KOPT-K1 (cell line): ENCODE results near the gene MLLT1.
A peak's percentile ranks its signal among the peaks of the same experiment; 100 is the strongest.
"Not testable (repeated sequence)": the region's sequence is repeated elsewhere in the genome, so short reads cannot be mapped to it uniquely, and the experiment has no call there.

ENCODE experiments used
- H3K27ac ChIP-seq: fragments of 200-600 bp; sonication (generic); 2 replicates; pipeline ENCODE4 v1.5.1; 2016; ENCODE audit warnings: antibody characterized with exemption, mild to moderate bottlenecking, low read depth, low read length; ENCODE audit not compliant: poor library complexity, severe bottlenecking
- H3K36me3 ChIP-seq: fragments of 200-600 bp; sonication (generic); 2 replicates; pipeline ENCODE4 v1.5.1; 2017; ENCODE audit warnings: antibody characterized with exemption, mild to moderate bottlenecking, low read length, moderate library complexity; ENCODE audit not compliant: insufficient read depth
- H3K9me3 ChIP-seq: fragments of 200-600 bp; sonication (generic); 2 replicates; pipeline ENCODE4 v1.5.1; 2017; ENCODE audit warnings: antibody characterized with exemption, low read length, mild to moderate bottlenecking; ENCODE audit not compliant: insufficient read depth, poor library complexity, severe bottlenecking

The MLLT1 gene

DNA sequence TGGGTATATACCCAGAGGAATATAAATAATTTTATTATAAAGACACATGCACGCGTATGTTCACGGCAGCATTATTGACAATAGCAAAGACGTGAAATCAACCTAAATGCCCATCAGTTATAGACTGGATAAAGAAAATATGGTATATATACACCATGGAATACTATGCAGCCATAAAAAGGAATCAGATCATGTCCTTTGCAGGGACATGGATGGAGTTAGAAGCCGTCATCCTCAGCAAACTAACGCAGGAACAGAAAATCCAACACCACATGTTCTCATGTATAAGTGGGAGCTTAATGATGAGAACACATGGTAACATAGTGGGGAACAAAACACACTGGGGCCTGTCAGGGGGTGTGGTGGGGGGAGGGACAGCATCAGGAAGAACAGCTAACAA, 2.6 kb upstream of the MLLT1 start:
- not testable (repeated sequence) for H3K36me3 ChIP-seq, H3K27ac ChIP-seq
- peaks cover 26% of the 10 kb centered on the region for H3K9me3 ChIP-seq

DNA sequence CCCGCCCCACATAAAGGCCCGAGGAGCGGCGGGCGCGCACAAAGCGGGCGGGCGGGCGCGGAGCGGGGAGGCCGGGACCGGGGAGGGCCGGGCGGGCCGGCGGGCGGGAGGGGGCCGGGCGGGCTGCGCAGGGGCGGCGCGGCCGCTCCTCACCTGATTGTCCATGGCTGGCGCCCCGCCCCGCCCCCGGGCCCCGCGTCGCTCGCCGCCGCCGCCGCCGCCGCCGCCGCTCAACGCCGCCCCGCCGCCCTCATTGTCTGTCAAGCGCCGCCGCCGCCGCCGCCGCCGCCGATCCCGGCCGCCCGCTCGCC, 200 bp downstream of the MLLT1 start:
- Histone ChIP-seq H3K9me3 (no peaks in the 10 kb centered on the region), H3K27ac (peak overlapping the region; percentile 76), H3K36me3 (peaks cover 26% of the 10 kb centered on the region)

DNA sequence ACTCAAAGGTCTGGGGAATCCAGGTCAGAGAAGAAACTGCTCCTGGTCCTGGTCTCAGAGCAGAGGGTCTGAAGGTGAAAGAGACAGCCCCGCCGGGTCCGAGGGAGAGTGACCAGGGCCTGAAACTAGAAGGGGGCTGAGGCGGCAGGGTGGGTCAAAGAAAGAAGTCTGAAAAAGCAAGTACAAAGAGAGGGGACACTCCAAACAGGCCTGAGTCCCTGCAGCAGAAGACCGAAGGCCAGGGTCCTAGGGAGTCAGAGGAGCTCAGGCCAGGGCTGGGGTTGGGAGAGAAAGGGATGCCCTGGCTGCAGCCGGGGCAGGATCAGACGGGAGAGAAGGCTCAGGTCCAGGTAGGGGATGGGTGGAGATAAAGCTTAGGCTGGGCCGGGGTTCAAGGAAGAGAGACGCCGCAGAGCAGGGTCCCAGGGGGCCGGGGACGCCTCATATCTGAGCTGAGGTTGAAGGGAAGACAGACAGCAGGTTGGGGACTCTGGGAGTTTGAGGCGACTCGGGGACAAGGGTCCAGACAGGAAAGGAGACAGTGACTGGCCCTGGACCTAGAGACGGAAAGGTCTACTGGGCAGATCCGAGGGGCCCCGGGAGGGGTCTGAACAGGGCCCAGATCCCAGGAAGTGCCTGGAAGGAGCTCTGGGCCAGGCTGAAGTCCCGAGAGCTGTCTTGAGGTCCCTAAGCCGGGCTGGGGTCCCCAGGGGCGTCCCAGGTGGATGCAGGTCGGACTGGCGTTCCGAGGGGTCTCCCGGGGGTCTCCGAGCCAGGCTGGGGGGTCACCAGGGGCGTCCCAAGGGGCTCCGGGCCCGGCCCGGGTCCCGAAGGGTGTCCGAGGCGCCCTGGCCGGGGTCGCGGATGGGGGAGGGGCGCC, 795 bp downstream of the MLLT1 start:
- Histone ChIP-seq H3K36me3 (peaks cover 30% of the 10 kb centered on the region), H3K27ac (peak overlapping the region; percentile 76)

DNA sequence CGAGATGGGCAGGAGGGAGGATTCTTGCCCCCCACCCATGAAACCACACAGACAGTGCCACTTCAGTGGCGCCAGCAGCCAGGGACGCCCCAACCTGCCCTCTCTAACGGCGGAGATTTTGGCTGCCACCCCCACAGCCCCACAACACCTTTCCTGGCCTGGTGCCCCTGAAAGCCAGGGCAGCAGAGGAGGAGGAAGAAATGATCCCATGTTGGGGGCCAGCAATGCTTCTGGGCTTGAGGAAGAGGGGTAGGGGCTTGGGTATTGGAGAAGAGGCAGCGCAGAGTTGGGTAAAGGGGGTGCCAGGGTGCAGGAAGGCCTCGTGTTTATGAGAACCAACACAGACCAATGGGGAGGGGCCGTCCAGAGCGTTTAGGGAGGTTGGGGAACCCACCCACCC, 1.7 kb downstream of the MLLT1 start:
- Histone ChIP-seq H3K9me3 (no peaks in the 10 kb centered on the region), H3K27ac (peak overlapping the region; percentile 76), H3K36me3 (peaks cover 32% of the 10 kb centered on the region)

More for the DNA sequence above, 795 bp downstream of the MLLT1 start:
- H3K9me3 ChIP-seq = no peaks in the 10 kb centered on the region

DNA sequence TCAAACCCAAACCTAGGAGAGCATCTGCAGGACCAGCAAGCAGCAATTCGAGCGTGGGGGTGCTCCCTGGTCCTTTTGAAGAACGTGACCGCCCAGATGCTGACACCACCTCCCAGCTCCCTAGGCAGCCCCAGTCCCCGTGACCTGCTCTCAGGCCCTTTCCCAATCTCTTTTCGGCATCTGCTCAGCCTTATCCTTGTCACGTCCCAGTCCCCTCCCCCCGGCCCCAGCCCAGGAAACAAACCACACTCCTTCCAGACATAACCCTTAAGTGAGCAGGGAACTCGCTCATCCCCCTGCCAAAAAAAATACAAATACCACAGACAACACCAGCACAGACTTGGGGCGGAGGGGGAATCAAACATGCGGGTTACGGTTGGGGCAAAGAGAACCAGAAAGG, 3.3 kb downstream of the MLLT1 start:
- no peak overlapping the region for H3K27ac ChIP-seq
- H3K36me3 ChIP-seq = peaks cover 33% of the 10 kb centered on the region
- no peaks in the 10 kb centered on the region for H3K9me3 ChIP-seq

DNA sequence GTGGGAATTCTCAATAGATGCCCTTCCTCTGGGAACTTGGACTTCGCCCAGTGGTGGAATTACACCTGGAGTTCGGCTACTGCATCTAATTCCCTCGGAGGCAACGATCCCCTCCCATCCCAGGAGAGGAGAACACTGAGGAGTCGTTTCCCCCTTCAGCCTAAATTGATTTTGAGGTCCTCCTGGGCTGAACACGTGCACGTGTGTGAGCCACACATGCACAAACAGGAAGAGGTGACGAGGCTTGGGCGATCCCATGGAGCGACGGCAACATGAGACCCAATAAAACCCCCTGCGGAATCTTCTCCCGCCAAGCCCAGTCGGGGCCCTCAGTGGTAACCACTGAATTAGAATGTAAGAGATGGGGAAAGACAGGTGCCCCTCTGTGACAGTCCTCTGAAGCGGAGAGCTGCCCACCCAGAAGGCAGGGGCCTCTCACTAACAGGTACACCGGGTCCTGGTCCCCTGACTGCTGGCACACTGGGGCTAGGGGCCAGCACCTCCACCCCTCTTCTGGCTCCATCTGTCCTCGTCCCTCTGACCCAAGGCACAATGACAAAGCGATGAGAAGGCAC, 4.5 kb downstream of the MLLT1 start:
- H3K27ac ChIP-seq = no peak overlapping the region
- H3K36me3 ChIP-seq = peaks cover 44% of the 10 kb centered on the region
- no peaks in the 10 kb centered on the region for H3K9me3 ChIP-seq

DNA sequence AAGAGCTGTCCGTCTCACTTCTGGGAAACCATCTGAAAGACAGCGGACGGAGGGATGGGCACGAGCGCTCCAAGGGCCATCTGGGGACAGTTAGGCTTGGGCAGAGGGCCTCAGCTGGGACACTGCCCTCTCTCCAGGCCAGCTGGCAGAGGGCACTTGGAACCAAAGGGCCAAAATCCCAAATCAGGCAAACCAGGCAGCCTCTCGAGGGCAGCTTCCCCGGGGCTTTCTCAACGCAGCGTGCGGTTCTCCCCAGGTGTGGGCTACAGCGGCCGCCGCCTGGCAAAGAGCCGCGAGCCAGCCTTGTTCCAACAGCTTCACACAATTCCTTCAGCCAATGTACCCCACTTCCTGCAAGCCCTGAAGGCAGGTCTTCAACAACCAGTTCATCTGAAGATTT, 5.0 kb downstream of the MLLT1 start:
- H3K27ac ChIP-seq = no peak overlapping the region
- peaks cover 49% of the 10 kb centered on the region for H3K36me3 ChIP-seq
- H3K9me3 ChIP-seq = no peaks in the 10 kb centered on the region

DNA sequence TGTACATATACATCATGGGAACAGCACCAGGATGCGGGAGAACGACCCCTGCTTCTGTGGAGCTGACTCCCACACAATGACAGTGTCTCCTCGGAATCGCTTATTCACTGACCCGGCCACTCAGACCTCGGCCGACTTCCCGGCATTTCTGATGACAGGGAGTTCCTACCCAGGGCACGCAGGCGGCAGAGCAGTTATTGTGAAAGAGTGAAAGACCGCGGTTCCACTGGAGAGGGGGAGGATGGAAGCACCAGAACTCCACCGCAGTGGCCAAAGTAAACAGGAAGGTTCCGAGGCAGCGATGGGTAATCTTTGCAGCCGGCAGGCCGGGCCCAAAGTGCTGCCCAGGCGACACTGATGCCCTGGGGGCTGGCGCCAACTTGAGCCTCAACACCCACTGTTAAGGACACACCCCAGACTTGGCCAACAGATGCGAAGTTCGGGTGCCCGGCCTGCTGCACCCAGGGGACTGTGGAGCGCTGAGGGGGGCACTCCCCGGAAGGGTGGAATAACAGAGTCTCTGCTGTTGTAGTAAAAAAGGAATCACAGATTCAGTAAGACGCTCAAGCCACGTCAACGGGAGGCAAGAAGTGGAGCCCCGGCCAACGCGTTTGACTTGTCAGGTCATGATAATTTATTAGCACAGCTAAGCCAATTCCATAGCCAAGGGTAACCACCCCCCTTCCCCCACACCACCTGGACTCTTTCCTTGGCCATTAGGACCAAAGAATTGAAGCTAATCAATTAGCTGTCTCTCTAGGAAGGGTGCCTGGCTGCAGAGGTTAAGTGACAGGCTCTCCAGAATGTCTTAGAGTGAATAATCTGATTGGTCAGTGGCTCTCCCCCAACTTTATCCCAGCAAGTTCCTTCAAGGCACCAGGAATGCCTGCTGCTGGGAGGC, 5.8 kb downstream of the MLLT1 start:
- Histone ChIP-seq H3K36me3 (peaks cover 58% of the 10 kb centered on the region), H3K9me3 (no peaks in the 10 kb centered on the region), H3K27ac (no peak overlapping the region)

DNA sequence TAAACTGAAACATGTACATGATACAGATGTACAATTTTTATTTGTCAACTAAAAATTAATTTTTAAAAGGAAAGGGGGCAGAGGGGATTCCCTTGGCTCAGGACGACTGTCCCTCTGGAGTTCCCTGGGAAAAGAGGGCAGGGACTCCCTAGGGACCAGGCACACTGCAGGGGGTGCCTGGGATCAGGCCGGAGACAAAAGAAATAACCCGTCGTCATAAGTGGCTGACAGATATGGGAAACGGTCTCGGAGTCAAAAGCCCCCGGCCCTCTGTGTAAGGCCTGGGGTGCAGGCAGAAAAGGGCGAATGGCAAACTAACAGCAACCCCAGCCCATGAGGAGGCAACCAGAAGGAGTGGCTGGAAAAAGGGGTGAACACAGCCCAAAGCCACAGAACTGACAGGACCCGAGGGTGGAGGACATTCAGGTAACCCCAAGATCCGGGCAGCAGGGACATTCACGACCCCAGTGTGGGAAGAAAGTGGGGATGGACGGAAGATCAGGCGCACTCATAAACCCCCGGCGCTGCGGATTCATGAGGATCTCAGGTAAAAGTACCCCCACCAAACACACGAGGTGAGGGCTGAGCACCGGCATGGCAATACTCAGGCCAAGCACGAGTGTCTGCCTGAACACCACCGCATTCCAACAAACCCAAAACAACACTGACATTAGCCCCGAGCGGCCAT, 6.7 kb downstream of the MLLT1 start:
- Histone ChIP-seq H3K27ac (no peak overlapping the region), H3K36me3 (peaks cover 64% of the 10 kb centered on the region), H3K9me3 (no peaks in the 10 kb centered on the region)

DNA sequence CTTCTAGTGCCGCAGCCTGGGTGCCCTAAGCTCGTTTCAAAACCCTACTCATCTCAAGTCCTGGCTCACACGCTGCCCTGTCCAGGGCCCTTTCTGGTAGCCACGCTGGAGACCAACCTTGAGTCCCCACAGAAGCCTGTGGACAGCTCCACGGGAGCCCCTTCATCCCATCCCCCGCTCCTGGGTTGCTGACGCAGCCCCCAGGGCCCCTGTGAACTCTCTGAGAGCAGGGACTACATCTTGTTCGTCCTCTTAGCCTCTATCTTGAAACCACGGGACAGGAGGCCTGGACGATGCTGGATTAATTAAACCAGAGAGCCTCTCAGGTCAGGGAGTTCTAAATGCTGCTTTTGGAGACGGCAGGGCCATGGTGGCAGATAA, 7.4 kb downstream of the MLLT1 start:
- no peak overlapping the region for H3K27ac ChIP-seq
- H3K9me3 ChIP-seq = no peaks in the 10 kb centered on the region
- H3K36me3 ChIP-seq = peaks cover 64% of the 10 kb centered on the region

DNA sequence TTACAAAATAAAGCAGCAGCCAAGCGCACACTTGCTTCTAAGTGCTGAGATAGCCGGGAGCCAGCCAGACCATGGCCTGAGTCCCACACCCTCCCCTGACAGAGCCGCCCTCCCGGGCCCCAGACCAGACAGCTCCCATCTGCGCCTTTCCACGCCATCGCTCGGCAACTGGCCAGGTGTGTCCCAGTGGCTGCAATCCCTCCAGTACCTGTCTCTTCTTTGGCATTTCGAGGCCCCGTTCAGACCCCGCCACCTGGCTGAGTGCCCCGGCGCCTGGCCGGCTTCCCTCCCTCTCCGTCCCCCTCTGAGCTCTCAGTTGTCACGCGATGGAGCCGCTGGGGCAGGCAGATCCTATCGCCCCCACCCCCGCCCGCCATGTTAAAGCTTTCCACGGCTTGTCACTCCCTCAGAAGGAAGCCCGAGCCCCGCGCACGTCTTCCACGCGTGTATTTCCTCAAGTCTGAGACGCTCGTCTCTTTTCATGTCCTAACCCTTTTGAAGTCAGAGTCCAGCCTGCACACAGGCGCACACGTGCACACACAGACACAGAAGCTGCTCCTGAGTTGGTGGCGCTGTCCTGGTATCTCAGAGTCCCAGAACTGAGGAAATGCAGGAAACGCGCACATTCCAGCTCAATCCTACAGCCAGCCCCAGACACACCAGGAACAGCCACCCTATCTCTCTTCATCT, 7.9 kb downstream of the MLLT1 start:
- no peaks in the 10 kb centered on the region for H3K9me3 ChIP-seq
- H3K36me3 ChIP-seq = peaks cover 65% of the 10 kb centered on the region
- no peak overlapping the region for H3K27ac ChIP-seq

DNA sequence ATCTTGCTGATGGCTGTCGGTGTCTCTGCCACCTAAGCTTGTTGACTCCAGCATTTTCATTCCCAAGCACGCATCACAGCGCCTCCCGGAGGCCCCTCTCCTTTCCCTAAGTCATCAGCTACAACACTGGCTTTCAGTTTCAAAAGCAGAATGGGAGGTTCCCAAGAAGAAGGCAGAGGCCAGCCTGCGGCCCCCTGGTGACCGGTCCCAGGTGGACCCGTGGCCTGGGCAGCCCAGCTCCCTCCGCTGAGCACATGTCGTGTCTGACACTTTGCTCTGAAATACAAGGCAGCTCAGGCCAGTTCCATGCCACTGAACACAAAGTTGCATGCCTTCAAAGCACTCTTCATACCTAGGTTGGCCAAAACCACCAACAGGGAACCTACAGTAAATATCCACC, 8.5 kb downstream of the MLLT1 start:
- no peaks in the 10 kb centered on the region for H3K9me3 ChIP-seq
- H3K27ac ChIP-seq = no peak overlapping the region
- H3K36me3 ChIP-seq = peaks cover 67% of the 10 kb centered on the region

DNA sequence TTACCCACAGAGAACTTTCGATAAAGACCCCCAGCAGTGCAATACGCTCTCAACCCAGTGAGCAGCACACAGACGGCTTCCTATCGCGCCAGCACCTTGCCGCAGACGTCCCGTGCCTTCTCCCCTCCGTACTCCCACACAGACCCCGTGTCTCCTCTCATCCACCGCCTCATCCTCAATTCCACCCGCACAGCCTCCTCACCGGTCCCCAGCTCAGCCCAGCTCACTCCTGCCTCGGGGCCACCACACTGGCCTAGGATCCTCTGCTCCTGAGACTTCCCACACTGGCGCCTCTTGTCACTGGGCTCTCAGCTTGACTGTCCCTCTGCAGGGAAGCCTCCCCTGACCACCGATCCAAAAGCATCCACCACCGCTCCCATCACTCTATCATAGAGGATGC, 9.0 kb downstream of the MLLT1 start:
- peaks cover 67% of the 10 kb centered on the region for H3K36me3 ChIP-seq
- no peak overlapping the region for H3K27ac ChIP-seq
- H3K9me3 ChIP-seq = no peaks in the 10 kb centered on the region

DNA sequence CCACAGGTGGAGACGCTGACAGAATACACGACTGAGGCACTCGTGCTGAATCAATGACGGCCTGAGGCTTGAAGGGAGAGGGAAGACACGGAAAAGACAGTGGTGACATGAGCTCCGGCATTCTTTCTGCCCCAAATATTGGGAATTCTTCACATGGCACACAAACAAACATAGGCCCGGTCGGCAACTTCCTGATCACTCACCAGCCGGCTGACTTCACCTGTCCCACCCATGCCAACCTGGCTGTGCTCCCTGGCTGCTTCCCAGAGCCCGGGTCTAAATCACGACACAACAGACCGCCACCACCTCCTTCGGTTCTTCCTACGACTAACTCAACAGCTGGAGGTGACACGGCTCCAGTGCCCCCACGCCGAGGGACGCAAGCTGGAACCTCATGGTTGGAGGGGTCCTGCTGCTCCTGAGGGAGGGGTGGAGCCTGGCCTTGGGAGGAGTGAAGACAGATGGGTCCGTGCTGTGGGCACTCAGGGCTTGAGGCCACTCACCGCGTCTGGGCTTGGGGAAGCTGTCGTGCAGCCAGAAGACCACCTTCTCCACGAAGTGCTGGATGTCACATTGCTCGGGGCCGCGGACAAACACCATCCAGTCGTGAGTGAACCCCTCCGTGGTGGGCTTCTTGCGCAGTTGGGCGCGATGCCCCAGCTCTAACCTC, 9.6 kb downstream of the MLLT1 start:
- Histone ChIP-seq H3K36me3 (peaks cover 68% of the 10 kb centered on the region), H3K9me3 (no peaks in the 10 kb centered on the region), H3K27ac (no peak overlapping the region)
